GM13976 (cell line): ENCODE data around the gene INSC.

ENCODE experiments used
- DNase-seq: peaks from one replicate; pipeline ENCODE4 v3.0.0; 2012; ENCODE audit warnings: low spot score
- in situ Hi-C: fragments of 300-500 bp; cut with MboI; formaldehyde crosslinking; loops from one replicate; pipeline ENCODE4 v1.12.0; 2022; ENCODE audit warnings: low sequenced_read_pairs, mixed read lengths, inconsistent platforms; ENCODE audit not compliant: unreplicated experiment
- TF ChIP-seq, protein P1 (sequence below): IDR thresholded peaks from 2 replicates; pipeline ENCODE4 v1.5.1; 2012; ENCODE audit warnings: borderline replicate concordance, mild to moderate bottlenecking; ENCODE audit not compliant: insufficient read depth; ENCODE audit errors: extremely low read depth, missing control alignments, control extremely low read depth

INSC gene

DNA sequence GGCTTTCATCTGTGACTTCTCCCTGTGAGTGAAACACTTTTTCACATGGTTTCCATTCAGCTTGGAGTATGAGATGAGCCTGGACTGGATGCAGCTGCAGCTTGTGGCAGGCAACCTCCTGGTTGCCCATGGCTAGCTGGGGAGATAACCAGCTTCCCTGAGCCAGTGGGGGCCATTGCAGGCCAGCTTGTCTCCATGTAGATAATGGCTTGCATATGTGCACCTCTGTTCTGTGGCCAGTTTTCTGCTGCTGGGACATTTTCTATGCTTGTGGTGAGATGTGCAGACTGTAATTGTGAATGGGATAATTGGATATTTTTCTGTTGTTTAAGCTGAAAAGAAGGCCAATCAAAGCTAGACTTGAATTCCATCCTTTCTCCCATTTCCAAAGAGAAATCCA is 38.5 kb downstream of the INSC start:
- in situ Hi-C loops: loop anchor here (10.0 kb wide), 1 partner anchor 48 kb away; no protein-coding TSS in a partner anchor
- TF ChIP-seq, protein P1, sequence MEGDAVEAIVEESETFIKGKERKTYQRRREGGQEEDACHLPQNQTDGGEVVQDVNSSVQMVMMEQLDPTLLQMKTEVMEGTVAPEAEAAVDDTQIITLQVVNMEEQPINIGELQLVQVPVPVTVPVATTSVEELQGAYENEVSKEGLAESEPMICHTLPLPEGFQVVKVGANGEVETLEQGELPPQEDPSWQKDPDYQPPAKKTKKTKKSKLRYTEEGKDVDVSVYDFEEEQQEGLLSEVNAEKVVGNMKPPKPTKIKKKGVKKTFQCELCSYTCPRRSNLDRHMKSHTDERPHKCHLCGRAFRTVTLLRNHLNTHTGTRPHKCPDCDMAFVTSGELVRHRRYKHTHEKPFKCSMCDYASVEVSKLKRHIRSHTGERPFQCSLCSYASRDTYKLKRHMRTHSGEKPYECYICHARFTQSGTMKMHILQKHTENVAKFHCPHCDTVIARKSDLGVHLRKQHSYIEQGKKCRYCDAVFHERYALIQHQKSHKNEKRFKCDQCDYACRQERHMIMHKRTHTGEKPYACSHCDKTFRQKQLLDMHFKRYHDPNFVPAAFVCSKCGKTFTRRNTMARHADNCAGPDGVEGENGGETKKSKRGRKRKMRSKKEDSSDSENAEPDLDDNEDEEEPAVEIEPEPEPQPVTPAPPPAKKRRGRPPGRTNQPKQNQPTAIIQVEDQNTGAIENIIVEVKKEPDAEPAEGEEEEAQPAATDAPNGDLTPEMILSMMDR: no peak
- no peak for DNase-seq

DNA sequence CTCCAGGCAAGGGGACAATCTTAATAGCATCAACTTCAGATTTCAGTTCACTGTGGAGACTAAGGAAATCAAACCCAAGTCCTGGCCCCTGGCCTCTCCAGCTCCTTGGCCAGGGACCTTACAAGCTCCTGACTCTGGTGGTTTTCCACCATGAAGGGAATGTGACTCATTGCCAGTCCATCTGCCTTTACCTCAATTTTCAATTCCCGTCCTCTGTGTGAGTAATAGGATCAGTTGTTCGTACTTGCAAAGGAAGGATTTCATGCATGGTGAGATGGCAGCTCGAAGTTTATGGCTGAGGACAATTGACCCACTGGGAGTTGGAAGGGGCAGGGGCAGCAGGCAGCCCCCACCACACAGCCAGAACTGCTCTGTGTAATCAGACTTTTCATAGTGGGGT is 42.5 kb downstream of the INSC start:
- TF ChIP-seq, protein P1: no peak
- in situ Hi-C loops: loop anchor here (10.0 kb wide), 1 partner anchor 52 kb away; no protein-coding TSS in a partner anchor
- no peak for DNase-seq

DNA sequence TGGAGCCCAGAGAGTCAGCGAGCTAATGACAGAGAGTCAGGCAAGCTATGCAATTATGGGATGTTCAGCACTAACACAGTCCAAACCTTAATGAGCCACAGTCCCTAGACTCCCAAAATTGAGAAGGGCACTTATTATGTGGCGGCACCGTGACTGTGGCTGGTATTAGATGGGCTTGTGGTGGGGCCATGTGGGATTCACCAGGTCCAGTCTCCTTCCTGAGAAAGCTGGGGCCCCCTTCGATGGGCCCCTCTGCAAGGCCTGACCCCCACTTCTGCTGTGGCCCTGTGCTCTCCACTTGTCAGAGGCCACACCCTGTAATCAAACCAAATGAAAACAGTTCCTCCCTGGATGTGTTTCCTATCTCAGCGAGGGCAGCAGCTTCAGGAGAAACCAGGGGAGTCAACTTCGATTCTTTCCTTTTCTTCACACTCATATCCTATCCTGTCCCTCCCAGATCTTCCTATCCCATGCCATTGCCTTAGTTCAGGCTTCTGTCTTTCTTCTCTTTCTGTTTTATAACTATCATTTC is 42.9 kb downstream of the INSC start:
- DNase-seq: no peak
- in situ Hi-C loops: loop anchor here (10.0 kb wide), 1 partner anchor 53 kb away; no protein-coding TSS in a partner anchor
- TF ChIP-seq, protein P1: no peak

DNA sequence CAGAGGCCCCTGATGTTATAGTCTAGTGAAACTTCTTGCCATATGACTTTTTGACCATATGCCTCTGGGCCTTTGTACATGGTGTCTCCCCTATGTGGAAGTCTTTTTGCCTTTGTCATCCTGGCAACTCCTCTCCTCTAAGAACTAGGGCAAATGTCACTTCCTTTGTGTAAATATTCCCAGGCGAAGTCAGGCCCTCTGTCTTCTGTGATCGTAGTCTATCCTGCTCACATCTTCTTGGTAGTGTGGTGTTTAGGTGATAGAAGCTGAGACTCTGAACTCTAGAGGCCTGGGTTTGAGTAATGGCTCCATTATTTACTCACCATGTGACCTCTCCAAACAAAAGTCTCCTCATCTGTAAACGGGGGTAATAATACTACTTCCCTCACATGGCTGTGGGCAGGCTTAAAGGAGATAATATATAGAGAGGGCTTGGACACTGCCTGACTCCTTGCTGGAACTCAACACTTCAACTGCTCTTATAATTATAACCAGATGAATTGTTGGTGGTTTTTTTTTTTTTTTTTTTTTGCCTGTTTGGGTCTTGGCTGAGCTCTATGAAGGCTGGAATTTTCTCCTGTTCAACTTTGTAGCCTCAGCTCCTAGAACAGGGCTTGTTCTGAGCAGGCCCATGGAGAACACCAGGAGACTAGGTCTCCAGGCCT is 43.8 kb downstream of the INSC start:
- in situ Hi-C loops: loop anchor here (10.0 kb wide), 1 partner anchor 54 kb away; no protein-coding TSS in a partner anchor
- DNase-seq: no peak
- TF ChIP-seq, protein P1: no peak

DNA sequence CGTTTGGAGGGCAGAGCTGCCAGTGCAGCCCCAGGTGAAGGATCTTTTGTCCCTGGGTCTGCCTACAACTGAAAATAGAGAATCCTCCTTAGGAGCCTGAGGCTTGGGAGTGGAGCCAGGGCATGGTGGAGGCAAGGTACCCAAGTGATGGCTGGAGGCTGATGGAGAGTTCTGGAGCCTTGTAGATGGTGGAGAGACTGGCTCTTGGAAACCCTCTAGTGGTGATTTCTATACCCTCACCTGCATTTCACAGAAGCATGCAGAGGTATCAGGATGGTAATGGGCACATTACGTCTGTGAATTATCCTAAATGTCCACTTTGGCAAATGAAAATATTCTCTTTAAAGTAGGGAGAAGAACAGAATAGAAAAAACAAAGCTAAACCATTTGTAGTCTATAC is 44.4 kb downstream of the INSC start:
- peak; percentile 28 for DNase-seq
- TF ChIP-seq, protein P1: no peak
- in situ Hi-C loops: loop anchor here (10.0 kb wide), 1 partner anchor 54 kb away; no protein-coding TSS in a partner anchor

DNA sequence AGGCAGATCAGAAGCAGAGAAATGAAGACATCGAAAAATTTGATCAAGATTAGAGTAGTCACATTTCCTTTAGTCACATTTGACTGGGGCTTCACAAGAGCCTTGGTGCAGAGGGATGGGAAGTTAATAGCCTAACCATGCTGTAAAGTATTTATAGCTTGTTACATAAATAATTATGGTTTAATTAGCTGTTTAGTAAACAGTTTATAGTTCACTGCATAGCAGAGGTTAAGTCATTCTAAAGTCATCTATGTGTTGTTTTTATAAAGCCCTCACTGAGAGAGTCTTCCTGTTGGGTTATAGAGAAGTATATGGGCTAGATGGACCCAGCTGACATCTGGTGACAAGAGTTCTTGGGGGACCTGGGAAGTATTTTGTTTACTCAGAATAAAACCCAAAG is 47.1 kb downstream of the INSC start:
- TF ChIP-seq, protein P1: no peak
- no peak for DNase-seq
- in situ Hi-C loops: no loop called here

DNA sequence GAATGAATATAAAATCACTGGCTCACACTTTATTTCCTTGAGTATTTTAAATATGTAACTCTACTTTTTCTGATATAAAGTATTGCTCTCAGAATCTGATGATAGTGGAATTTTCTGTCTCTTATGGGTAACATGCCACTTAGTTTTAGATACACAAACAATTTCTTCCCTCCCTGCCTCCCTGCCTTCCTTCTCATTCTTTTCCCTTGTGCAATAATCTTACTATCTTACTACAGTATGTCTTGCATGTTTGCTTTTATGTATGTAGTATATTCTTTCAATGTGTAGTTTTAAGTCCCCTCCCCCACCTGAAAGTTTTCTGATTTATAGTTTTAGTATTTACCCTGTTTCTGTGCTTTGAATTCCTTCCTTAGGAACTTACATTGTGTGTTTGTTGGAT is 48.4 kb downstream of the INSC start:
- DNase-seq: no peak
- TF ChIP-seq, protein P1: no peak
- in situ Hi-C loops: no loop called here
